VCaP (cell line): Measurements from ENCODE around the gene SNX18.

Source experiments
- H3K27ac ChIP-seq: fragments of 450-650 bp; 2 replicates; pipeline ENCODE4 v1.5.1; 2017
- TF ChIP-seq, protein P1 (sequence below): fragments of 450-650 bp; conservative IDR thresholded peaks from 2 replicates; pipeline ENCODE4 v1.5.1; 2017; ENCODE audit warnings: mild to moderate bottlenecking, moderate library complexity

The SNX18 gene, protein sequence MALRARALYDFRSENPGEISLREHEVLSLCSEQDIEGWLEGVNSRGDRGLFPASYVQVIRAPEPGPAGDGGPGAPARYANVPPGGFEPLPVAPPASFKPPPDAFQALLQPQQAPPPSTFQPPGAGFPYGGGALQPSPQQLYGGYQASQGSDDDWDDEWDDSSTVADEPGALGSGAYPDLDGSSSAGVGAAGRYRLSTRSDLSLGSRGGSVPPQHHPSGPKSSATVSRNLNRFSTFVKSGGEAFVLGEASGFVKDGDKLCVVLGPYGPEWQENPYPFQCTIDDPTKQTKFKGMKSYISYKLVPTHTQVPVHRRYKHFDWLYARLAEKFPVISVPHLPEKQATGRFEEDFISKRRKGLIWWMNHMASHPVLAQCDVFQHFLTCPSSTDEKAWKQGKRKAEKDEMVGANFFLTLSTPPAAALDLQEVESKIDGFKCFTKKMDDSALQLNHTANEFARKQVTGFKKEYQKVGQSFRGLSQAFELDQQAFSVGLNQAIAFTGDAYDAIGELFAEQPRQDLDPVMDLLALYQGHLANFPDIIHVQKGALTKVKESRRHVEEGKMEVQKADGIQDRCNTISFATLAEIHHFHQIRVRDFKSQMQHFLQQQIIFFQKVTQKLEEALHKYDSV

GRCh38 chr5:54517512-54518145 lies at the start of gene SNX18:
Gene SNX18 (plus strand): TSS chr5:54517759. CDS start chr5:54517953, 194 bp downstream.
- peak within 1 kb of the TSS; percentile 88 for H3K27ac ChIP-seq
- TF ChIP-seq, protein P1, sequence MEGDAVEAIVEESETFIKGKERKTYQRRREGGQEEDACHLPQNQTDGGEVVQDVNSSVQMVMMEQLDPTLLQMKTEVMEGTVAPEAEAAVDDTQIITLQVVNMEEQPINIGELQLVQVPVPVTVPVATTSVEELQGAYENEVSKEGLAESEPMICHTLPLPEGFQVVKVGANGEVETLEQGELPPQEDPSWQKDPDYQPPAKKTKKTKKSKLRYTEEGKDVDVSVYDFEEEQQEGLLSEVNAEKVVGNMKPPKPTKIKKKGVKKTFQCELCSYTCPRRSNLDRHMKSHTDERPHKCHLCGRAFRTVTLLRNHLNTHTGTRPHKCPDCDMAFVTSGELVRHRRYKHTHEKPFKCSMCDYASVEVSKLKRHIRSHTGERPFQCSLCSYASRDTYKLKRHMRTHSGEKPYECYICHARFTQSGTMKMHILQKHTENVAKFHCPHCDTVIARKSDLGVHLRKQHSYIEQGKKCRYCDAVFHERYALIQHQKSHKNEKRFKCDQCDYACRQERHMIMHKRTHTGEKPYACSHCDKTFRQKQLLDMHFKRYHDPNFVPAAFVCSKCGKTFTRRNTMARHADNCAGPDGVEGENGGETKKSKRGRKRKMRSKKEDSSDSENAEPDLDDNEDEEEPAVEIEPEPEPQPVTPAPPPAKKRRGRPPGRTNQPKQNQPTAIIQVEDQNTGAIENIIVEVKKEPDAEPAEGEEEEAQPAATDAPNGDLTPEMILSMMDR, result peak; percentile 98

DNA sequence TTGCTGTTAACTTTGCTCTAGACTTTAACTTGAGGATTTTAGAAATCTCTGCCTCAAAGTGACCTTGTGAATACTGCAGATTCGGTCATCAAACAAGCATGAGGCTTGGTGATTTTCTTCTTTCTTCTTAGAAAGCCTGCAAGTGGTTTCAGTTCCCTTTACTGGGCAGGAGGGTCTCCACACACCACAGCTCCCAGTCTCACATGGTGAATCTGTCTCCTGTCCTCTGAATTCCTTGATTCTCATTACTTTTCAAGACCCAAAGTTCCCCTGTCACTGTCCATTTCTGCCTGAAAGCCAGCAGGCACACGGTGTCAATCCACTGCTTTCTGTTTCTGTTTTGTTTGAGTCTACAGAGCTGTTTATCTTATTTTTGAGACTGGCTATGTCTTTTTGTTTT lies 47.9 kb upstream of the SNX18 start:
- TF ChIP-seq, protein P1, result no peak
- no peak overlapping the region for H3K27ac ChIP-seq

GRCh38 chr5:54470128-54470527 lies 47.4 kb upstream of the SNX18 start:
- TF ChIP-seq, protein P1, result no peak
- no peak overlapping the region for H3K27ac ChIP-seq

GRCh38 chr5:54470677-54471076 lies 46.9 kb upstream of the SNX18 start:
- TF ChIP-seq, protein P1, result no peak
- H3K27ac ChIP-seq, result no peak overlapping the region

DNA sequence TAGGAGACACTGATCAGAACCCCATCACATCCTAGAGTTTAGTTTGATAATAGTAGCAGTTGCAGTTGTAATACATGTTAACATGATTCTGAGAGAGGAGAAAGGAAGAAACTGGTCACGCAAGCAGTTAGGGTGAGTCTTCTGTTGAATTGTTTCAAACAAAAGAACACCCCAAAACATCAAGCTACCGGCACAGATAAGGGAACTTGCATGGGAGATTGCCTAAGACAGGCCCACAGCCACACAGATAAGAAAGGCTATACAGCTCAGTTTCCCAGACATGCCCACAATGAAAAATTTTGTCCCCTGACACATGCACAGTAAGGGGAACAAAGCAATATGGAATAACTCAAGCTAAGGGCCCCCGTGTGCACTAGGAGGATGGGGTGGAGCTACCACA lies 46.2 kb upstream of the SNX18 start:
- no peak overlapping the region for H3K27ac ChIP-seq
- TF ChIP-seq, protein P1, result no peak

DNA sequence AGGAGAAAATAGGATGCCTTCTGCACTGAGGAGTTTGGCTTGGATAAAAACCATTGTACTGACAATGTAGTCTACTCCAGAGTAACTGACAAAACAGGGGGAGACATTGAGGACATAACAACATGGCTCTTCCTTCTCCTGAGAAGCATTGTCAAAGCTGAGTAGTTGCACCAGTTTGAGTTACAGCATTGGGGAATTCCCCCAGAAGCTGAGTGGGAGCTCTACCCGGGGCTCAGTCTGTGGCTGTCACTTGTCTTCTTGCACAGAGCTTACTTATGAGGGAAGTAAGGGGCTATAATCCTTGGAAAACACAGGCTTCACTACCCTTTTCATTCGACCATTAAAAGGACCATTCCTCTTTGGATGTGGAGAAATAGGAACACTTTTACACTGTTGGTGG lies 40.9 kb upstream of the SNX18 start:
- TF ChIP-seq, protein P1, result no peak
- no peak overlapping the region for H3K27ac ChIP-seq

GRCh38 chr5:54477941-54478478 lies 39.5 kb upstream of the SNX18 start:
- no peak overlapping the region for H3K27ac ChIP-seq
- TF ChIP-seq, protein P1, result no peak
